ENCODE measurements around the gene RASA3.

RASA3 gene

GRCh38 chr13:114055766-114056165 lies 76.7 kb downstream of the RASA3 start:
- DNase-seq (ENCODE audit: low read depth, low spot score), result no peak

GRCh38 chr13:114054830-114055439 lies 77.5 kb downstream of the RASA3 start:
- DNase-seq (ENCODE audit: low read depth, low spot score), result no peak

- DNase-seq (ENCODE audit: low read depth, low spot score), result no peak
Measured at GRCh38 chr13:114054264-114054663, 78.2 kb downstream of the RASA3 start.

- no peak for DNase-seq (ENCODE audit: low read depth, low spot score)
Measured at GRCh38 chr13:114053026-114053425, 79.4 kb downstream of the RASA3 start.

- no peak for DNase-seq (ENCODE audit: low read depth, low spot score)
Measured at GRCh38 chr13:114050536-114051450, 81.6 kb downstream of the RASA3 start.

- DNase-seq (ENCODE audit: low read depth, low spot score), result no peak
Measured at GRCh38 chr13:114049626-114050101, 82.8 kb downstream of the RASA3 start.

- DNase-seq (ENCODE audit: low read depth, low spot score), result no peak
Measured at GRCh38 chr13:114049026-114049425, 83.4 kb downstream of the RASA3 start.

- no peak for DNase-seq (ENCODE audit: low read depth, low spot score)
Measured at GRCh38 chr13:114048443-114048842, 84.0 kb downstream of the RASA3 start.

- DNase-seq (ENCODE audit: low read depth, low spot score), result no peak
Measured at GRCh38 chr13:114047358-114047881, 85.0 kb downstream of the RASA3 start.

- no peak for DNase-seq (ENCODE audit: low read depth, low spot score)
Measured at GRCh38 chr13:114046431-114046975, 85.9 kb downstream of the RASA3 start.

GRCh38 chr13:114045113-114045735 lies 87.2 kb downstream of the RASA3 start:
- DNase-seq (ENCODE audit: low read depth, low spot score), result no peak

- DNase-seq (ENCODE audit: low read depth, low spot score), result no peak
Measured at GRCh38 chr13:114044486-114044885, 87.9 kb downstream of the RASA3 start.

GRCh38 chr13:114043421-114044053 lies 88.9 kb downstream of the RASA3 start:
- DNase-seq (ENCODE audit: low read depth, low spot score), result no peak

GRCh38 chr13:114042066-114042815 lies 90.2 kb downstream of the RASA3 start:
- no peak for DNase-seq (ENCODE audit: low read depth, low spot score)

GRCh38 chr13:114041493-114041892 lies 90.9 kb downstream of the RASA3 start:
- DNase-seq (ENCODE audit: low read depth, low spot score), result no peak

GRCh38 chr13:114039471-114040141 lies 92.8 kb downstream of the RASA3 start:
- no peak for DNase-seq (ENCODE audit: low read depth, low spot score)

- no peak for DNase-seq (ENCODE audit: low read depth, low spot score)
Measured at GRCh38 chr13:114038900-114039299, 93.5 kb downstream of the RASA3 start.

- no peak for DNase-seq (ENCODE audit: low read depth, low spot score)
Measured at GRCh38 chr13:114038211-114038613, 94.2 kb downstream of the RASA3 start.

- no peak for DNase-seq (ENCODE audit: low read depth, low spot score)
Measured at GRCh38 chr13:114037674-114038073, 94.7 kb downstream of the RASA3 start.
